ENCODE data around the gene FAR1.

Gene FAR1

GRCh38 chr11:13777341-13777985, 109.0 kb downstream of the FAR1 start:
- no peak for DNase-seq

- DNase-seq, result no peak
These were observed 109.9 kb downstream of the FAR1 start for GRCh38 chr11:13778345-13778744.

GRCh38 chr11:13781153-13781552, 112.7 kb downstream of the FAR1 start:
- no peak for DNase-seq
